Measurements from ENCODE around the gene PCDHB12.

Gene PCDHB12

GRCh38 chr5:141258464-141258863 is 49.9 kb downstream of the PCDHB12 start:
- TF ChIP-seq CTCF (IDR thresholded peaks at IDR 0.05; ENCODE audit: low read depth, low read length, missing control alignments) = no peak
- H3K4me3 ChIP-seq (replicated peaks; ENCODE audit: low read depth, low read length) = no peak overlapping the region

DNA sequence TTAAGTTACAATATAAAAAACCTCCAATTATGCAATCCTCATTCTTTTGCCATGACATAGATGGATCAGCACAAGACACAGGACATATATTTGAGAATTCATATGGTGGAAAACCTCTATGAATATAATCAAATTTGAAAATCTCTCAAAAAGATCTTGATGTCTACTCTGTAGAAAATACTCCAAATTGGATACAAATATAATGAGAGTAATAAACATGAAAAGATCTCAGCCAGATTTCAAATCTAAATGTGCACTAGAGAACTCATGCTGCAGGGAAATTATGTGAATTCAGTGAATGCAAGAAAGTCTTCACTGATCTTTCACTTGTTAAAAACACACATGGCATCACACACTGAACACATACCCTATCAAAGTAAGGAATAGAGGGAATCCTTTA is 50.4 kb downstream of the PCDHB12 start:
- H3K4me3 ChIP-seq (replicated peaks; ENCODE audit: low read depth, low read length) = no peak overlapping the region
- no peak for TF ChIP-seq CTCF (IDR thresholded peaks at IDR 0.05; ENCODE audit: low read depth, low read length, missing control alignments)
- no peak for DNase-seq (ENCODE audit: extremely low read depth, low read depth)

More at GRCh38 chr5:141258464-141258863, 49.9 kb downstream of the PCDHB12 start:
- no peak for DNase-seq (ENCODE audit: extremely low read depth, low read depth)

DNA sequence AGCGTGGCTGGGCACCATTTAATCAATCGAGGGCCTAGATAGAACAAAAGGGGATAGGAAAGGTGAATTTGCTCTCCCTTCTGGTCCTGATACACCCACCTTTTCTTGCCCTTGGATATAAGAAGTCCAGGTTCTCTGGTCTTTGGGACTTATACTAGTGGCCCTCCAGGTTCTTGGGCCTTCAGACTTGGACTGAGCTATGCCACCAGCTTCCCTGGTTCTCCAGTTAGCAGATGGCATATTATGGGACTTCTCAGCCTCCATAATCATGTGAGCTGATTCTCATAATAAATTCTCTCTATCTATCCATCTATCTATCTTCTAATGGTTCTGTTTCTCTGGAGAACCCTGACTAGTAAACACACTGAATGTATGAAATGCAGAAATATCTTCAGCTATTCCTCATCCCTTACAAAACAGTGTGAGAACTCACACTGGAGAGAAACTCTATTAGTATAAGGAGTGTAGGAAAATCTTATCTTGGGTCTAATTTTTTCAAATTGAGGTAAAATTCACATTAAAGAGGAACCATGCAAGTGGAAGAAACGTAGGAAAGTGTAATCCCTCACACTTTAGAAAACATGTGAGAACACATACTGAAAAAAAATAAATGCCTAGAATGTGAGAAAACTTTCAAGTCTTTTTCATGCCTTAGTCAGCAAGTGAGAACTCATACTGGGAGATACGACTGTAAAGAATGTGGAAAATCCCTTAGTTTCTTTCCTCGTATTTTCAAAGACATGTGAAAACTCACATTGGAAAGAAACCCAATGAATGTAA is 52.1 kb downstream of the PCDHB12 start:
- no peak for DNase-seq (ENCODE audit: extremely low read depth, low read depth)
- no peak overlapping the region for H3K4me3 ChIP-seq (replicated peaks; ENCODE audit: low read depth, low read length)
- no peak for TF ChIP-seq CTCF (IDR thresholded peaks at IDR 0.05; ENCODE audit: low read depth, low read length, missing control alignments)

- no peak overlapping the region for H3K4me3 ChIP-seq (replicated peaks; ENCODE audit: low read depth, low read length)
- no peak for TF ChIP-seq CTCF (IDR thresholded peaks at IDR 0.05; ENCODE audit: low read depth, low read length, missing control alignments)
- DNase-seq (ENCODE audit: extremely low read depth, low read depth) = no peak
Observed at GRCh38 chr5:141261238-141261546, 52.7 kb downstream of the PCDHB12 start.

All from HFF-Myc (cell line).